RWPE2 (cell line): Measurements from ENCODE around the gene B3GAT3.

ENCODE experiments used
- ATAC-seq: fragments of 200-7000 bp; cut with Tn5 transposase; 3 replicates; pipeline ENCODE4 v1.9.1; 2021; ENCODE audit warnings: low read depth
- DNase-seq: peaks from one replicate; pipeline ENCODE4 v3.0.0-alpha.2; 2020; ENCODE audit warnings: low spot score
- H3K27ac ChIP-seq: fragments of 450-650 bp; 2 replicates; pipeline ENCODE4 v1.5.1; 2017; ENCODE audit warnings: mild to moderate bottlenecking; ENCODE audit not compliant: poor library complexity, severe bottlenecking
- H3K27me3 ChIP-seq: fragments of 250-450 bp; sonication (Bioruptor Pico); 2 replicates; pipeline ENCODE4 v1.5.1; 2021; ENCODE audit warnings: mild to moderate bottlenecking, moderate library complexity; ENCODE audit not compliant: insufficient read depth, poor library complexity, severe bottlenecking
- H3K36me3 ChIP-seq: fragments of 250-450 bp; sonication (Bioruptor Pico); 2 replicates; pipeline ENCODE4 v1.5.1; 2020; ENCODE audit warnings: low read depth, mild to moderate bottlenecking, moderate library complexity
- H3K4me1 ChIP-seq: fragments of 250-450 bp; sonication (Bioruptor Pico); 2 replicates; pipeline ENCODE4 v1.5.1; 2021; ENCODE audit warnings: mild to moderate bottlenecking, moderate library complexity; ENCODE audit not compliant: insufficient read depth, poor library complexity, severe bottlenecking
- H3K4me3 ChIP-seq: fragments of 250-450 bp; sonication (Bioruptor Pico); 2 replicates; pipeline ENCODE4 v1.5.1; 2021; ENCODE audit warnings: mild to moderate bottlenecking, moderate library complexity; ENCODE audit not compliant: severe bottlenecking
- H3K9me3 ChIP-seq: fragments of 250-450 bp; sonication (Bioruptor Pico); 2 replicates; pipeline ENCODE4 v1.5.1; 2021; ENCODE audit warnings: mild to moderate bottlenecking, moderate library complexity; ENCODE audit not compliant: severe bottlenecking
- CTCF ChIP-seq: fragments of 450-650 bp; IDR thresholded peaks from one replicate; pipeline ENCODE4 v1.5.1; 2017; ENCODE audit warnings: mild to moderate bottlenecking, moderate library complexity; ENCODE audit not compliant: poor library complexity, severe bottlenecking

B3GAT3 gene

GRCh38 chr11:62580959-62581715, 40.6 kb downstream of the B3GAT3 start:
- Histone ChIP-seq H3K27ac (no peak overlapping the region), H3K4me1 (no peaks in the 10 kb centered on the region), H3K36me3 (peaks cover 50% of the 10 kb centered on the region), H3K4me3 (no peak overlapping the region), H3K9me3 (no peaks in the 10 kb centered on the region), H3K27me3 (no peaks in the 10 kb centered on the region)
- ATAC-seq = no peak
- DNase-seq = no peak
- no peak for TF ChIP-seq CTCF

- Histone ChIP-seq H3K36me3 (peaks cover 32% of the 10 kb centered on the region), H3K4me3 (no peak overlapping the region), H3K9me3 (no peaks in the 10 kb centered on the region), H3K27me3 (no peaks in the 10 kb centered on the region), H3K4me1 (no peaks in the 10 kb centered on the region), H3K27ac (no peak overlapping the region)
- TF ChIP-seq CTCF = no peak
- DNase-seq (no peak), ATAC-seq (no peak)
Measured at GRCh38 chr11:62579252-62579651, 42.5 kb downstream of the B3GAT3 start.

GRCh38 chr11:62578541-62578940, 43.2 kb downstream of the B3GAT3 start:
- Histone ChIP-seq H3K4me1 (no peaks in the 10 kb centered on the region), H3K36me3 (peaks cover 32% of the 10 kb centered on the region), H3K27me3 (no peaks in the 10 kb centered on the region), H3K9me3 (no peaks in the 10 kb centered on the region), H3K27ac (no peak overlapping the region), H3K4me3 (no peak overlapping the region)
- ATAC-seq (no peak), DNase-seq (no peak)
- TF ChIP-seq CTCF = no peak

GRCh38 chr11:62577046-62577714, 44.6 kb downstream of the B3GAT3 start:
- no peaks in the 10 kb centered on the region for H3K9me3 ChIP-seq
- no peak overlapping the region for H3K27ac ChIP-seq
- peaks cover 38% of the 10 kb centered on the region for H3K36me3 ChIP-seq
- no peak for TF ChIP-seq CTCF
- no peak overlapping the region for H3K4me3 ChIP-seq
- peaks cover 4% of the 10 kb centered on the region for H3K4me1 ChIP-seq
- ATAC-seq (no peak), DNase-seq (no peak)
- no peaks in the 10 kb centered on the region for H3K27me3 ChIP-seq

GRCh38 chr11:62575837-62576236, 45.9 kb downstream of the B3GAT3 start:
- TF ChIP-seq CTCF = no peak
- ATAC-seq = no peak
- Histone ChIP-seq H3K27me3 (no peaks in the 10 kb centered on the region), H3K4me1 (peaks cover 7% of the 10 kb centered on the region), H3K36me3 (peaks cover 38% of the 10 kb centered on the region), H3K9me3 (no peaks in the 10 kb centered on the region), H3K4me3 (no peak overlapping the region), H3K27ac (no peak overlapping the region)
- DNase-seq = no peak
